Measurements from ENCODE around the gene IFNL1.
A peak's percentile ranks its signal among the peaks of the same experiment; 100 is the strongest.
"Not testable (repeated sequence)": the region's sequence is repeated elsewhere in the genome, so short reads cannot be mapped to it uniquely, and the experiment has no call there.

Gene IFNL1

DNA sequence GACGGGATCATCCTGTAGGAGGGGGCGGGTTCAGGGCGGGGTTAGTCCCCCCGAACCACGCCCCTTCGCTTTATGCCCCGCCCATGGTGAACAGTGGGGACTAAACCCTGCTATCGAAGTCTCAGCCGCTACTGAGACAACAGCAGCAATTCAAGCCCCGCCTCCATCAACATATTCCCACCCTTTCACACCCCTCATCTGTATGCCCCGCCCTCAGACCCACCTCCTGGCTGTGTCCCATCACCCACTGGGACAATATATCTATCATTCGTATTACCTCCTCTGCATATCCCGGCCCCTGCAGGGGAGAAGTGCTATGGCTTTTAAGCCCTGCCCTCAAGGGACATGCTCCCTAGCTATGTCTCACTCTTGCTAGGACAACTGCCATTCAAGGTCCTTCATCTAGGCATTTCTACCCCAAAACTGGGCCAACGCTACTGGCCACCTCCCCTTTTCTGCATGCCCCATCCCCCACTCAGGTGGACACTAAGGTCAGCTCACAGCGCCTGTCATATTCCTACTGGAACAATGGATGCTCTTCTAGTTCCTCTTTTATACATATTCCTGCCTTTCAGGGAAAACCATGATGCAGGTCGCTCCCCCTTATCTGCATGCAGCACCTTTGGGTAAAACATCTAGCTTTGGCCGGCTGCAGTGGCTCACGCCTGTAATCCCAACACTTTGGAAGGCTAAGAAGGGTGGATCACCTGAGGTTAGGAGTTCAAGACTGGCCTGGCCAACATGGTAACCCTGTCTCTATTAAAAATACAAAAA is 12.5 kb downstream of the IFNL1 start:
- DNase-seq (ENCODE audit: low read depth in 2 of 2), result no peak

DNA sequence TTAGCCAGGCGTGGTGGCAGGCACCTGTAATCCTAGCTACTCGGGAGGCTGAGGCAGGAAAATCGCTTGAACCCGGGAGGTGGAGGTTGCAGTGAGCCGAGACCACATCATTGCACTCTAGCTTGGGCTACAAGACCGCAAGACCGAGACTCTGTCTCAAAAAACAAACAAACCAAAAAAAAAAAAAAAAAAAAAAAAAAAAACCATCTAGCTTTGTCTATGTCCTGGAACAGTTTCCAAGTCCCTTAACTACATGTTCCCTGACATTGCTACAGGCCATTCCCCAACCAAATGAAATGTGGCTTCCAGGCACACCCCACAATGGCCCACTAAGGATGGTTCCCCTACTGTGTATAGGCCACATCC is 13.1 kb downstream of the IFNL1 start:
- DNase-seq (ENCODE audit: low read depth in 2 of 2), result not testable (repeated sequence)

DNA sequence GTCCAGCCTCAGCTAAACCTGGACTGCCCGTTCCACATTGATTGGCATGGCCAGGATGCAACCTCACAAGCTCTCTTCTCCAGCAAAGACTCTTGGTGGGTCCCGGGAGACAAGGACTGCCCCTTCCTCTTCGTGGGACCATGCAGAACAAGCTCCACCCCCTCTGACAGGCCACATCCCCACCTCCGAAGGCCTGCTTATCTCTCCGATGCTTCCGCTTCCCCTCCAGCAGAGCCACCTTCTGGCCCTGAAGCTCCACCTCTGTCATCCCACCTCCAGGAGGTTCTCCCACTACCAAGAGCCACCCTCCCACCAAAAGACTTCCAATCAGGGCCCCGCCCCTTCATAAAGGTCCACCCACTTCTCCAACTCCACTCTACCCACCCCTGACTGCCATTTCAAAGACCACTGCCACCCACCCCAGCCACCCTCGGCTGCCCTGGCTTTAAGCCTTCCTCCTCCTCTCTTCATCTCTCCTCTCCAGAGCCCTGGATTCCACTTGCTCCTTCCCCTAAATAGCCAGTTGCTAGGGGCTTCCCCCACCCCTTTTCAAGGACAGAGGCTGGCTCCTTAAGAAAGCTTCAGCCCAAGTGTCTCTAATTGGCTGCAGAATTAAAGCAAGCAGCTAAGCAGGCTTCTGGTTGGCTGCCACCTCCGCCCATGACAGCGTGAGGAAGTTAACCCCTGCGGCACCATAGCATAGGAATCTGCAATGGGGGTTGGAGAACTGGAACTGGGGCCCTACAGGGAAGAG is 14.5 kb downstream of the IFNL1 start:
- DNase-seq (ENCODE audit: low read depth in 2 of 2), result no peak

DNA sequence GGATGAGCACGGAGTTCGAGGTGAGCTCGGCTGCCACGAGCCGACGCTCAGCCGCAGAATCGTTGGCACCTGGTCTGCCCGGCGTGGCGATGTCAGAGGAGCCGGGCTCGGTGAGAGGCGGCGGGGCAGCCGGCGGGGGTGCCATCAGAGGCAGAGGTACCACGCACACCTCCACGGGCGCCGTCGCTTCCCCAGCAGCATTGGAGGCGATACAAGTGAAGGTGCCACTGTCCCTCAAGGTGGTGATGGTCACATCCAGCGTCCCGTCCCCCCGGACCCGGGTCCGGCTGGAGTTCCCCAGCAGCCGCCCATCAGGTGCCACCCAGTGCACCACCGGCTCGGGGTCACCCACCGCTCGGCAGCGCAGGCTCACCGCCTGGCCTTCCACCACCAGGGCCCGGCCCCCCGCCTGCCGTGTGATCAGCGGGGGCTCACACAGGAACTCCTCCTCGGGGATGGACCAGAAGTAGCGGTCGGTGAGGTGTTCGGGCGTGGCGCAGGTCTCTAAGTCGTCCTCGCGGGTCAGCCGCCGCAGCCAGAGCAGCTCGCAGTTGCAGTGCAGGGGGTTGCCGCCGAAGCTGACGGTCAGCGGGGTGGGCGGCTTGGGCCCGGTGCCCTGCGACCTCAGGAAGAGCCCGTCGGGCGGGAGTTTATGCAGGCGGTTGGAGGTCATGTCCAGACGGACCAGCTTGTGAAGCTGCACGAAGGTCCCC is 18.0 kb downstream of the IFNL1 start:
- DNase-seq (ENCODE audit: low read depth in 2 of 2), result no peak

DNA sequence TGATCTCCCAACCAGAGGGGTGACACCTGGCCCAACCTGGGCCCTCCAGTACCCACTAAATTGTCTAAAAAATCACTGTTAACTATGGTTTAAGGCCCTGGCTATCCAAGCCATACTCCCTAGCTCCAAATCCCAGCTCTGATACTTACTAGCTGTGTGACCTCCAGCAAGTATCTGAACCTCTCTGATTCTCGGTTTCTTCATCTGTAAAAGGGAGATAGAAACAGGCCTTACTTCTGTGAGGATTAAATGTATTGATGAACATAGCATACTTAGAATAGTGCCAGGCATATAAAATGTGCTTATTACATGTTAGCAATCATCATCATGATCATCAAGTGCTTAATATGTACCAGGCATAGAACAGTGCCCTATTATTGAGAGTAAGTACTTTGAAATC is 19.7 kb downstream of the IFNL1 start:
- no peak for DNase-seq (ENCODE audit: low read depth in 2 of 2)

DNA sequence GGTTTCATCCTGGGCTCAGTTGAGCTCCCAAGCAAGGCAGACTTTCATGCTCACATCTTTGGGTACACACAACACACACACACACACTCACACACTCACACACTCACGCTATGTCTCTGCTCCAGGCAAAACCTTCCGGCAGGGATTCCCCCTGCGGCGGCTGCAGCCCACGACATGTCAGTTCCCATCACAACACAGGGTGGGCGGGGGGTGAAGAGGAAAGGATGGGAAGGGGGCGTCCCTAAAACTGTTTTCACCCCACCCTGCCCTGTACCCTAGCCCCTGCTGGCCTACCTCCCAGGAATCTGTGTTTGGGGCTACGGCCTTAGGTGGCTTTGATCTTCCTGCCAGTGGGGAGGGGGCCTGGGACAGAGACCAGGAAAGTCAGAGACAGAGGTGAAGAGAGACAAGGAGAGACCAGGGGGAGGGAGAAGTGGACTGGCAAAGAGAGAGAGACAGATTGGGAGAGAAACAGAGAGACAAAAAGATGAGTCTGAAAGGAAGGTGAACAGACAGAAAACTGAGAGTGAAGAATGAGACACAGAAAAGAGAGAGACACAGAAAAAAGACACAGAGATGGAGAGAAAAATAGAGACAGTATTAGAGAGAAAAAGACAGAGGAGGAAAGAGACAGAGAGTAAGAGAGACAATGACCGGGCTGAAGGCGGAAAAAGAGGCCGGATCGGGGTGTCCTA is 20.6 kb downstream of the IFNL1 start:
- DNase-seq (ENCODE audit: low read depth in 2 of 2), result no peak

DNA sequence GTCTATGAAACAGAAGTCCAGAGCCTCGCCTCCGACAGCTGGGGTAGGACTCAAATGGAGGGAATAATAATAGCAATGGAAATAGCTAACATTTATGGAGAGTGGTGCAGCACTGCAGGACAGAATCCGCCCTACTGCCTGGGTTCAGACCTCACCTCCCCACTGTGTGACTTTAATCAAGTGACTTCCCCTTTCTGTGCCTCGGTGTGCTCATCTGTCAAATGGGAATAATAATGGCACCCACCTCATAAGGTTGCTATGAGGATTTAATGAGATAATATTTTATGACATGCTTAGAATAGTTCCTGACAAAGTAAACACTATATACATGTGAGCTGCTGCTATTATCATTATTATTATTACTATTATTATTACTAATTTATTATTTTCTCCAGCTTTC is 21.3 kb downstream of the IFNL1 start:
- DNase-seq (ENCODE audit: low read depth in 2 of 2), result no peak

DNA sequence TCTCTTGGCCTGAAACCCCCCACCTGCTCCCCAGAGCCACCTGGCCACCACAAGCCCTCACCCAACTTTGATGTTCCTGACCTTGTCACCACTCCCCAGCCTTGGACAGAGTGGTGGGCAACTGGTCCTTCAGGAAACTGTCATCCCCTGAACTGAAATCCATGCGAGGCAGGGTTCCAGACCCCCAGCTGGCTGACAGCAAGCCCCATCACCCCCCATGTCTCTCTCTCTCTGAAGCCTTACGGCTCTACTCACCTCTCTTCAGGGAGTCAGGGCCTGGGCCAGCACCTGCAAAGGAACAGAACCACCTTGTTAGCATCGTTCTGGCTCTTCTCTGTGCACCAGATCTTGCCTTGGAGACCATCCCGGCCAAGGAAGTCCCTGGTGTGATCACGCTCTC is 21.9 kb downstream of the IFNL1 start:
- DNase-seq (ENCODE audit: low read depth in 2 of 2), result no peak

DNA sequence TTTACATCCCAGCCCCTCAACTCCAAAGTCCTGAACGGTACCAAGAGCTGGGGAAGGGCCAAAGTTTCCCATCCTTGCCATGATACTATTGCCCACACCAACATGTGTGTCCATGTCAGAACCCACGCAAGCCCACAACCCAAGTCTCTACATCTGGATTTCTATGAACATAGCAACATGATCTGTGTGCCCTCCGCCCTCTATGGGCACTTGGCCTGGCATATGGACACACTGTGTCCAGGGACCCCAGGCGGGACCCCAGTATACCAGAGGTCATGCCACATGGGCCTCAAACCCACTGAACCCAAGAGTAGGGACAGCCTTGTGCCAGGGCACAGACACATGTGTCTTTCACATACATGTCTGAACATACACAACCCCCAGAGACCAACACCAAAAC is 22.5 kb downstream of the IFNL1 start:
- no peak for DNase-seq (ENCODE audit: low read depth in 2 of 2)

DNA sequence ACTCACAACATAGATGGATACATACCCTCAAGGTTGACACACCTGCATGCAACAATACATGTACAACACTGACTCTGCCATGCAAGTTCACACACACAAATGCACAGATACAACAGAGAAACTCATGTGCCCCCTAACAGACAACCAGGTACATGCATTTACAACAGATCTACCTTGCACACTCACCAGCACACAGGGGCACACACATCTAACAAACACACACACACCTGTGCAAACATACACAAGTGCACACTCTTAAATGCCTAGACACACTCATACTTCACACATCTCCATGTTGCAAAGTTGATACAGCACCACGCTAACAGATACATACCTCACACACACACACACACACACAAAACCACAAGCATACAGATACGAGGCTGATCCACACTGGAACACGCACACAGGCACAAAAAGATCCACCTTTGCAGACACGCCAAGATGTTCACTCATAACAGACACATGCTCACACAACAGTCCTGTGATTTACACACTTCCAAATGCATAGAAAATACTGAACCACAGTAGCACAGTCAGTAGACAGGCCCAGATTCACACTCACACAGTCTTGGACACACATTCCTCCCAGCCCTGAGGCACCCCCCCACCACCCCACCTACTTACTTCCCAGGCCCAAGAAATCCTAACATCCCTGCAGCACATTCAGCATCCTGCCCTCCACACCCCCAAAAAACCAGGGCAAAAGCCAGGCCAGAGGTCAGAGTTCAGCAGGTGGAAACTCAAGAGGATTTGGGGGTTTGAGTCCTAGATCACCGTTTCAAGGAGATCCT is 23.1 kb downstream of the IFNL1 start:
- no peak for DNase-seq (ENCODE audit: low read depth in 2 of 2)

DNA sequence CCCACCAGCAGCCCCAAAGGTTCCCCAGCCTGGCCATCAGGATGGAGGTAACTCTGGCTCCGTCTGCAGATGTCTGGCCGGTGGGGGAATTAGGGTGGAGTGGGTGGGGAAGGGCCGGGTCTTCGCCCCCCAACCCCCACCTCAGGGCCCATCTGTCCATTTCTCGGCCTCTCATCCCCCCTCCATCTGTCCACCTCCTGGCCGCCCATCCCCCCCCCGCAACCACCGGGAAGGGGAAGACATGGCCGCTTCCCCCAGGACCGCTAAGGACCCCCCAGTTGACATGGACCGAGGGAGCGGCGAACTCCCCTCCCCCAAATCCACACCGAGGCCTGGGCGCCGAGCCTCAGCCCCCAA is 23.7 kb downstream of the IFNL1 start:
- no peak for DNase-seq (ENCODE audit: low read depth in 2 of 2)

DNA sequence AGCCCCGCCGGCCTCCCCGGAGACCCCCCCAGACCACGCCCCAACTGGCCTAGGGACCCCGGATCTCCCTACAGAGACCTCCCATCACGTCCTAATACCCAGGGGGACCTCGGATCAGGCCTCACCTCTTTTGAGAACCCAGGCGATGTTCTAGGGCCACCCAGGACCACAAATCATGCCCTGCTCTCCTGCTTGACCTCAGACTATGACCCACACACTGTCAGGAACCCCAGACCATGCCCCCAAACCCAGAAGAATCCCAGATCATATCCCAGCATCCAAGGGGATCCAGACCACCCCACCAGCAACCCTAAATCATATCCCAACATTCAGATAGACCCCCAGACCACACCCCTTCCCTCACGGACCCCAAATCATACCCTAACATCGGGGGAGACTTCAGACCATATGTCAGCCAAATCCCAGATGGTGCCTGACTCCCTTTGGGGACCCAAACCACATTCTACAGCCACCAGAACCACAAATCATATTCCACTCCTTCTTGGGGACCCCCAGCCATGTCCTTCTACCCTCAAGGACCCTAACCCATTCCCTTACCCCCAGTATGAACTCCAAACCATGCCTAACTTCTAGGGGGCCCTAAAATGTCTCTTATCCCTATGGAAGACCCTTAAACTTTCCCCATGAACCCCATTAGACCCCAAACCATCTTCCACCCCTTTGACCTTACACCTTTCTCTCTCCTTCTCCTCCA is 25.1 kb downstream of the IFNL1 start:
- DNase-seq (ENCODE audit: low read depth in 2 of 2), result no peak

DNA sequence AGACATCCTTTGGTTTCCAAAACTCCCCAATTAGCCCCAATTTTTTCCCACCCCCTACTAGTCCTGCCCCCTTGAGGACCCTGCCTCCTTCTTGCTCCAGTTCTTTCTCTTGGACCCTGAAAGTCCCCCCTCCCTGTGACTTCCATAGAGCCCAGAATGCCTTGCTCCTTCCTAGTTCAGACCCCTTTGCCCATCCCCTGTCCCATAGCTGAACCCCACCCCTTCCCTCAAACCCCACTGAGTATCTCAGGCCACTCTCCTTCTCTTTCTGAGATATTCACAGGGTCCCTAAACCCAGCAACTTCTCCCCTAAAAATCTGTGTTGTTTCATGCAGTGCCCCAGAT is 25.6 kb downstream of the IFNL1 start:
- no peak for DNase-seq (ENCODE audit: low read depth in 2 of 2)

DNA sequence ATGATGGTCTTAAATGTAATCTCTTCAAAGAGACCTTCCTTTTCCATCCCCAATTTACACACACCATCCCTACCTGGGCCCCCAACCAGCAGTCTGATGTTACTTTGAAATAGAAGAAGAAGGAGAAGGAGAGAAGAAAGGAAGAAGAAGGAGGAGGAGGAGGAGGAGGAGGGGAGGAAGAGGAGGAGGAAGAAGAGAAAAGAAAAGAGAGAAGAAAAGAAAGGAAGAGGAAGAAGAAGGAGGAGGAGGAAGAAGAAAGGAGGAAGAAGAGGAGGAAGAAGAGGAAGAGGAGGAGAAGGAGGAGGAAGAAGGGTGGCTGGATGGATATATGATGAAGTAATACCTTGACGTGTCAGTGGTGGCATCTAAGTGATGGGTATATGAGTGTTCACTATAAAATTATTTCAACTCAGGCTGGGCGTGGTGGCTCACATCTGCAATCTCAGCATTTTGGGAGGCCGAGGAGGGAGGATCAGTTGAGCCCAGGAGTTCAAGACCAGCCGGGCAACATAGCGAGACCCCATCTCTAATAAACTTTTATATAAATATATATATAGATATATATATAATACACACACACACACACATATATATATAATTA is 28.1 kb downstream of the IFNL1 start:
- no peak for DNase-seq (ENCODE audit: low read depth in 2 of 2)

DNA sequence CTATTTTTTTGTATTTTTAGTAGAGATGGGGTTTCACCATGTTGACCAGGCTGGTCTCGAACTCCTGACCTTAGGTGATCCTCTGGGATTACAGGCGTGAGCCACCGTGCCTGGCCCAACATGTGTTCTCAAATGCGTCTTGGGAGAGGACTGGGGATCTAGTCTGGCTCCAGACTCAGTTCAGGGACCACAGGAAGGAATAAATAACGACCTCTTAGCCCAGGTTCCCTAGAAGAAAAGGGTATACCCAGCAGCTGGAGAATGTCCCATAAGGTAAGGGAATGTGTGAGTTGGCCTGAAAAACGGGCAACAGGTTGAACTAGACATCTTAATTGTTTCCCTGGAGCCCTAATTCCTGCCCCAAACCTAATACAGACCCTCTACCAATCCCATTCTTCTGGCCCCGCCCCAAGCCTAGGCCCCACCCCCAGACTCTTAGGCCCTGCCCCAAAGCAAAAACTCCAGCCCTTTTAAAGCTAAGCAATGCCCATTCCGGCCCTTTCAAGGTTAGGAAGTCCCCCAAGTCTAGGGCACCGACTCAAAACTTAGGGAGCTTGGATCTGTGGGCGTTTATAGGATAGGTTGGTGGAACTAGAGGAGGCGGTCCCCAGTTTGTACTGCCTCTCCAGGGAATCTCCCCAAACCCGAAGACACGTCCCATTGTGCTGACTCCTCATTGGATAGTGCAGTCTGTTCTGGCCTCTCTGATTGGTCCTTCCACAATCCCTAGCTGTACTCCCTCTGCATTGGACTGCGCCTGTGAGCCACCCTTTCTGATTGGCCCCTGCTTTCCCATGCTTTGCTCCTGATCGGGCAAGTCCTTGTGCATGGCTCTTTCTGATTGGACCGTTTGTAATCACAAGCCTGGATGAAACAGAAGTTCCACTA is 29.8 kb downstream of the IFNL1 start:
- DNase-seq (ENCODE audit: low read depth in 2 of 2), result no peak

DNA sequence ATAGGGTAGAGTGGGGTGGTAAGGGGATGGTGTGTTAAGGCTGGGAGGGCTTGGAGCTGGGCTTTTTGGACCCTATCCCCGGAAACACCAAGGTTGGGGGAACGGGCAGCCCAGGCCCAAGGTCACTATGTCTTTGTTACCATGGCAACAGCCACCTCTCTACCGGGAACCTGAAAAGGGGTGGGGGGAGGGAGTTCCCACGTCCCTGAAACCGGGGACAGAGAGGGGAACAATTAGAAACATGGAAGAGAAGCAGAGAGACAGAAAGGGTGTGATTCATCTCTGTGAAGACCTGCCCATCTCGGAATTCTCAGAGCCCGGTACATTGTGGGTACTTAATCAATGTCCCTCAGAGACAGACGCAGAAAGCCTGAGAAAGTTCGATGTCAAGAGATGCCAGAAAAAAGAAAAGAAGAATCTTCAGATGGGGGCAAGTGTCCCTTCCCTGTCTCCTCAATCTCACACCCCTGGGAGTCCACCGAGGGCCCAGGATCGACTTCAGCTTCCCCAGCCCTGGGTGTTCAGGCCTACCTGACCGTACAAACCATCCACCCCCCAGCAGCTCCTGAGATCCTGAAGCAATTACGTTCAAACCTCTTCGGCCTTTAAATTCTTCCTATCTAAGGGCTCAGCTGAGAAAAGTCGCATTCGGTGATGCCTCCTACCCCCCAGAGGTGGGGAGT is 31.3 kb downstream of the IFNL1 start:
- no peak for DNase-seq (ENCODE audit: low read depth in 2 of 2)

DNA sequence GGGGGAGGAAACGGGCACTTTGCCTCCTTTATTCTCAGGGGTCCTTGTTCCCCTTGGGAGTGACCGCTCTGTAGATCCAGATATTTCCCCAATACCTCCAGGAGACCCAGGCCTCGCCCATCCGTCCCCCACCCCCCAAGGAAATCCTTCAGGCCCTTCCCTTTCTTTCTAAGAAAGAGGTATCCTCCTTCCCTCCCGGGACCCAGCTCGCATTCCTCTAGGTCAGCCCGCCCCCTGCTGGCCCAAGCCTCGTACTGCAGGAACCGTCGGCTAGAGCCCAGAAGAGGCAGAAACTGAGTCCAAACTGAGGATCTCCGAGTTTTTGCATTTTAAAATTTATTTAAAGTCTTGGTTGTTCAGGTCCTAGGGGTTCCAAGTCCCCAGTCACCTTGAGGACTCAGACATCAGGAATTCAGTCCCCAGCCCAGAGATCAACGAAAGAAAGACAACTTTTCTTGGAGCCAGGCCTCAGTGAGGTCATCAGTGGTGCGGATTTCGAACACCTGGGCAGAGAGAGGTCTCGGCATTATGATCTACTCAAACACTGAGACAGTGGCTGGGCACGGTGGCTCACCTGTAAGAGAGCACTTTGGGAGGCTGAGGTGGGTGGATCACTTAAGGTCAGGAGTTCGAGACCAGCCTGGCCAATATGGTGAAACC is 32.0 kb downstream of the IFNL1 start:
- DNase-seq (ENCODE audit: low read depth in 2 of 2), result peak; percentile 60 to 76

DNA sequence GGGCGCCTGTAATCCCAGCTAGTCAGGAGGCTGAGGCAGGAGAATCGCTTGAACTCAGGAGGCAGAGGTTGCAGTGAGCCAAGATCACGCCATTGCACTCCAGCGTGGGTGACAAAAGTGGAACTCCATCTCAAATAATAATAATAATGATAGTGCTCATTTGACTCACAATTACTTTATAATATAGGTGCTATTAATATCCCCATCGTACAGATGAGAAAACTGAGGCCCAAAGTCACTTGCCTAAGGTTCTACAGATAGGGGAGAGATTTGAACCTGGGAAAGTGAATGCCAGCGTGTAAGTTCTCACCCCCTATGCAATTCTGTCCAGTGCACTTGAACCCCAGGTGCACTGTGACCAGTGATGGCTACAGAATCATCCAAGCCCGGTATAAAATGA is 33.7 kb downstream of the IFNL1 start:
- no peak for DNase-seq (ENCODE audit: low read depth in 2 of 2)
